Trophoblast cell (in vitro differentiated cells and primary cell): ENCODE data around the gene DIO1.

Source experiments
- DNase-seq, 2 donors: peaks; one replicate each; pipeline ENCODE4 v3.0.0-alpha.2; 2016
- H2AFZ ChIP-seq: 2 replicates; pipeline ENCODE4 v1.6.1; 2013; ENCODE audit warnings: low read length, moderate library complexity, mild to moderate bottlenecking; ENCODE audit not compliant: insufficient read depth, poor library complexity
- H2AK5ac ChIP-seq: 2 replicates; pipeline ENCODE4 v1.6.1; 2013; ENCODE audit warnings: mild to moderate bottlenecking, low read length
- H2BK120ac ChIP-seq: 2 replicates; pipeline ENCODE4 v1.6.1; 2013; ENCODE audit warnings: low read length, mild to moderate bottlenecking, moderate library complexity; ENCODE audit not compliant: insufficient read depth, poor library complexity
- H2BK12ac ChIP-seq: 2 replicates; pipeline ENCODE4 v1.6.1; 2013; ENCODE audit warnings: mild to moderate bottlenecking, low read length, moderate library complexity
- H2BK5ac ChIP-seq: 2 replicates; pipeline ENCODE4 v1.6.1; 2013; ENCODE audit warnings: low read length, low read depth, moderate library complexity, mild to moderate bottlenecking; ENCODE audit not compliant: poor library complexity
- H3K14ac ChIP-seq: 2 replicates; pipeline ENCODE4 v1.6.1; 2013; ENCODE audit warnings: mild to moderate bottlenecking, low read length
- H3K18ac ChIP-seq: 2 replicates; pipeline ENCODE4 v1.6.1; 2013; ENCODE audit warnings: mild to moderate bottlenecking, low read length
- H3K23ac ChIP-seq: 2 replicates; pipeline ENCODE4 v1.6.1; 2013; ENCODE audit warnings: low read length
- H3K27ac ChIP-seq: 2 replicates; pipeline ENCODE4 v1.5.1; 2013; ENCODE audit warnings: low read depth, mild to moderate bottlenecking, inconsistent platforms, low read length, moderate library complexity
- H3K27me3 ChIP-seq: 2 replicates; pipeline ENCODE4 v1.6.1; 2013; ENCODE audit warnings: inconsistent platforms, mild to moderate bottlenecking, low read length, moderate library complexity; ENCODE audit not compliant: insufficient read depth
- H3K36me3 ChIP-seq, 2 experiments: 1 replicate in 1 of 2; 2 replicates in 1 of 2; pipeline ENCODE4 v1.6.1; 2013; ENCODE audit warnings: low read length in 2 of 2, mild to moderate bottlenecking in 2 of 2, moderate library complexity in 1 of 2; ENCODE audit not compliant: insufficient read depth in 2 of 2, control insufficient read depth in 1 of 2
- H3K4ac ChIP-seq: 2 replicates; pipeline ENCODE4 v1.6.1; 2013; ENCODE audit warnings: low read depth, mild to moderate bottlenecking, low read length, moderate library complexity
- H3K4me1 ChIP-seq, 2 experiments: 1 replicate in 1 of 2; 2 replicates in 1 of 2; pipeline ENCODE4 v1.6.1; 2013; ENCODE audit warnings: low read length in 2 of 2, mild to moderate bottlenecking in 2 of 2, moderate library complexity in 1 of 2; ENCODE audit not compliant: insufficient read depth in 2 of 2, control insufficient read depth in 1 of 2
- H3K4me2 ChIP-seq: 2 replicates; pipeline ENCODE4 v1.6.1; 2013; ENCODE audit warnings: inconsistent platforms, mild to moderate bottlenecking, low read length, moderate library complexity
- H3K4me3 ChIP-seq: 2 replicates; pipeline ENCODE4 v1.5.1; 2013; ENCODE audit warnings: mild to moderate bottlenecking, low read depth, low read length, inconsistent platforms
- H3K79me1 ChIP-seq: one replicate; pipeline ENCODE4 v1.6.1; 2013; ENCODE audit warnings: low read length
- H3K79me2 ChIP-seq: 2 replicates; pipeline ENCODE4 v1.6.1; 2013; ENCODE audit warnings: low read length, mild to moderate bottlenecking; ENCODE audit not compliant: control insufficient read depth, insufficient read depth, poor library complexity
- H3K9ac ChIP-seq: 2 replicates; pipeline ENCODE4 v1.6.1; 2013; ENCODE audit warnings: mild to moderate bottlenecking, low read length
- H3K9me3 ChIP-seq: 2 replicates; pipeline ENCODE4 v1.6.1; 2013; ENCODE audit warnings: low read depth, mild to moderate bottlenecking, control low read depth, inconsistent platforms, low read length; ENCODE audit not compliant: insufficient read depth
- H4K12ac ChIP-seq: 2 replicates; pipeline ENCODE4 v1.6.1; 2013; ENCODE audit warnings: low read depth, mild to moderate bottlenecking, low read length, moderate library complexity
- H4K8ac ChIP-seq: 2 replicates; pipeline ENCODE4 v1.6.1; 2013; ENCODE audit warnings: low read depth, mild to moderate bottlenecking, low read length, moderate library complexity
- H4K91ac ChIP-seq: one replicate; pipeline ENCODE4 v1.6.1; 2013; ENCODE audit warnings: low read depth, mild to moderate bottlenecking, low read length, moderate library complexity
- WGBS: extraction: QIAGEN DNeasy Blood & Tissue Kit; methylation state at CpG from one replicate; pipeline ENCODE4 v1.1.7; 2013; ENCODE audit warnings: missing lambda C conversion rate; ENCODE audit not compliant: insufficient read length, insufficient coverage; ENCODE audit errors: extremely low coverage; 5-methylcytosine and 5-hydroxymethylcytosine counted together

DIO1 gene

DNA sequence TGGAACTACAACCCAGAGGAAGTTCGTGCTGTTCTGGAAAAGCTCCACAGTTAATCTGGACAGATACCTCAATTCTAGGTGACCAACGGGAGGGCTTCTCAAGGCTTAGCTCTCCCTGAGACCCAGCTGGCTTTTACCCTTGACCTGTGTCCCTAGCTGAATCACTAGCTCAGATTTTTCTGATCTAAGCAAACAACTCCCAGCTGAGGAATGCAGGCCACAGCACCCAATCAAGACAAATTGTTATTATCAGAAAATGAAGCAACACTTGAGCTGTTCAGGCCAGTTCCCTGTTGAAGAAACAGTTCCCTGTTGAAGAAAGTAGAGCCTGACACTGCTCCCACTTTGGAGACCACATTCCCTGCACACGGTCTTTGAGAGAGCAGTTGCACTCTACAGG, 16.0 kb downstream of the DIO1 start:
- H4K12ac ChIP-seq, result no peak overlapping the region
- no peaks in the 10 kb centered on the region for H3K79me1 ChIP-seq
- peaks cover 0 to 2% of the 10 kb centered on the region in 2 experiments for H3K4me1 ChIP-seq
- H3K14ac ChIP-seq, result no peak overlapping the region
- H3K18ac ChIP-seq, result no peak overlapping the region
- no peak overlapping the region for H3K27ac ChIP-seq
- H2AK5ac ChIP-seq, result no peak overlapping the region
- no CpG with 5 or more reads among the region's 3 CpGs for WGBS
- no peak overlapping the region for H3K9ac ChIP-seq
- DNase-seq, result peak in 1 of 2 donors; percentile 47
- no peak overlapping the region for H3K4me2 ChIP-seq
- H4K91ac ChIP-seq, result no peak overlapping the region
- H3K4ac ChIP-seq, result no peak overlapping the region
- H3K23ac ChIP-seq, result no peak overlapping the region
- H3K4me3 ChIP-seq, result no peak overlapping the region
- H3K79me2 ChIP-seq, result no peaks in the 10 kb centered on the region
- no peak overlapping the region for H2BK12ac ChIP-seq
- peaks cover 0 to 4% of the 10 kb centered on the region in 2 experiments for H3K36me3 ChIP-seq
- no peak overlapping the region for H4K8ac ChIP-seq
- H3K9me3 ChIP-seq, result no peaks in the 10 kb centered on the region
- H2BK5ac ChIP-seq, result no peak overlapping the region
- H3K27me3 ChIP-seq, result no peaks in the 10 kb centered on the region
- H2AFZ ChIP-seq, result no peak overlapping the region
- H2BK120ac ChIP-seq, result no peak overlapping the region

DNA sequence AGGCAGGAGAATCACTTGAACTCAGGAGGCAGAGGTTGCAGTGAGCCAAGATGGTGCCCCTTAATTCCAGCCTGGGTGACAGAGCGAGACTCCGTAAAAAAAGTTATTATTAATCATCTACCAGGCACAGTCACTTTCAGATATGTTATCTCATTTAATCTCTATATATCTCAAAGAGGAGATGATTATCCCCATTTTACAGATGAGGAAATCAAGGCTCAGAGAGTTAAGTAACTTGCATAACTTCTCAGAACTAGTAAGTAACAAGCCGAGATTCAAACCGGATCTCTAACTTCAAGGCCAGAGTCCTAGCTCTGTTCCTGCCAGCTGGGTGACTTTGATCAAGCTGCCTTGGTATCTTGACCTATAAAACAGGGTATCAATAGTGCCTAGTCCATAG, 17.5 kb downstream of the DIO1 start:
- Histone ChIP-seq H2AFZ (no peak overlapping the region), H2BK120ac (no peak overlapping the region), H3K79me1 (no peaks in the 10 kb centered on the region), H3K4ac (no peak overlapping the region), H4K12ac (no peak overlapping the region), H3K18ac (no peak overlapping the region), H3K79me2 (no peaks in the 10 kb centered on the region), H3K4me2 (no peak overlapping the region), H3K4me3 (no peak overlapping the region), H3K27me3 (no peaks in the 10 kb centered on the region), H3K9ac (no peak overlapping the region), H3K9me3 (no peaks in the 10 kb centered on the region), H2AK5ac (no peak overlapping the region), H3K14ac (no peak overlapping the region), H3K4me1 (peaks cover 0 to 2% of the 10 kb centered on the region in 2 experiments), H3K27ac (no peak overlapping the region), H4K8ac (no peak overlapping the region), H3K36me3 (peaks cover 0 to 4% of the 10 kb centered on the region in 2 experiments), H2BK5ac (no peak overlapping the region), H3K23ac (no peak overlapping the region), H4K91ac (no peak overlapping the region), H2BK12ac (no peak overlapping the region)
- WGBS, result no CpG with 5 or more reads among the region's 4 CpGs
- DNase-seq, result no peak

DNA sequence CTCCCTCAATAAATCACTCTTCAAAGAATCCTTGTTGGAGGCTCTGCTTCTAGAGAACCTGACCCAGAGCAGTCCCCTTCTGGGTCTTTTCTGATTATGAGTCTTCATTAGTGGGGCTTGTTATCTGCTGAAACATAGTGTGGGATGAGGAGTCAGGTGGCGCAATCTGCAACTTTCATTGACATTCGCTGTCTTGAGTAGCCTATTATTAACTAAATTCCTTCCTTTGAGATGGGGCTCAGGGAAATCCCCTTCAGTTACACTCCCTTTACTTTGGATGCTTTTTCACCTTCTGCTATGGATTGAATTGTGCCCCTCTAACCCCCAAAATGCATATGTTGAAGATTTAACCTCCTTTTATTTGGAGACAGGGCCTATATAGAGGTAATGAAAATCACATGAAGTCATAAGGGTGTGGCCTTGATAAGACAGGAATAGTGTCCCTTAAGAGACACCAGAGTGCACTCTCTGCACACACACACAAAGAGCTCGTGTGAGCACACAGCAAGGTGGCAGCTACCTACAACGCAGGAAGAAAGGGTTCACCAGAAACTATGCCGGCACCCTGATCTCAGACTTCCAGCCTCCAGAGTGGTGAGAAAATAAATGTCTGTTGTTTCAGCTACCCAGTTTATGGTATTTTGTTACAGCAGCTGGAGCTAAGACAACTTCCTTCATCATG, 19.5 kb downstream of the DIO1 start:
- H3K9ac ChIP-seq, result no peak overlapping the region
- H3K14ac ChIP-seq, result no peak overlapping the region
- H3K36me3 ChIP-seq, result peaks cover 0 to 5% of the 10 kb centered on the region in 2 experiments
- H4K91ac ChIP-seq, result no peak overlapping the region
- no peaks in the 10 kb centered on the region for H3K79me1 ChIP-seq
- no peaks in the 10 kb centered on the region for H3K9me3 ChIP-seq
- H2AFZ ChIP-seq, result no peak overlapping the region
- no peak overlapping the region for H4K8ac ChIP-seq
- H3K27me3 ChIP-seq, result no peaks in the 10 kb centered on the region
- H3K79me2 ChIP-seq, result no peaks in the 10 kb centered on the region
- no peak for DNase-seq
- no peak overlapping the region for H2BK12ac ChIP-seq
- H3K4me3 ChIP-seq, result no peak overlapping the region
- no peak overlapping the region for H3K27ac ChIP-seq
- H3K4me1 ChIP-seq, result no peaks in the 10 kb centered on the region
- no peak overlapping the region for H2BK120ac ChIP-seq
- no peak overlapping the region for H3K18ac ChIP-seq
- no peak overlapping the region for H3K4me2 ChIP-seq
- WGBS, result no CpG with 5 or more reads among the region's 5 CpGs
- no peak overlapping the region for H2BK5ac ChIP-seq
- no peak overlapping the region for H3K4ac ChIP-seq
- H4K12ac ChIP-seq, result no peak overlapping the region
- H3K23ac ChIP-seq, result no peak overlapping the region
- no peak overlapping the region for H2AK5ac ChIP-seq

DNA sequence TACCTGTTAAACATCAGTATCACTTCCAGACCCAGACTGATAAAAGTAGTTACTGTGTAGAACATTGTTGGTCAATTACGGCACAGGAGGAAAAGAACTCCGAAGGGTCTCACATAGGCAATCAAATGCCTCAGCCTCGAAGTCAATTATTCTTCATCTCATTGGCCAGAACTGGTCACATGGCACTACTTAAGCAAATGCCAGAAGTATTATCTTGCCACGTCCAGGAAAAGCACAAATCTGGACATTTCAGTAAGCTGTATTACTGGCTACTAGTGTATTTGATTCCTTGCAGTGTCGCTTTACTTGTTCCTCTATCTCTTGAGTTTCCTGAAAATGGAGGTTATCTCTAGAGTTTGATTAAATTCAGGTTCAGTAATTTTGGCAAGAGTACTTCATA, 24.4 kb downstream of the DIO1 start:
- no peak for DNase-seq
- Histone ChIP-seq H3K18ac (no peak overlapping the region), H2BK12ac (no peak overlapping the region), H2AFZ (no peak overlapping the region), H3K14ac (no peak overlapping the region), H3K9ac (no peak overlapping the region), H3K4me3 (no peak overlapping the region), H3K79me2 (no peaks in the 10 kb centered on the region), H4K12ac (no peak overlapping the region), H3K36me3 (peaks cover 2 to 7% of the 10 kb centered on the region in 2 experiments), H3K27ac (no peak overlapping the region), H3K9me3 (no peaks in the 10 kb centered on the region), H2AK5ac (no peak overlapping the region), H2BK120ac (no peak overlapping the region), H3K4me2 (no peak overlapping the region), H3K23ac (no peak overlapping the region), H2BK5ac (no peak overlapping the region), H3K27me3 (no peaks in the 10 kb centered on the region), H4K91ac (no peak overlapping the region), H3K79me1 (no peaks in the 10 kb centered on the region), H4K8ac (no peak overlapping the region), H3K4ac (no peak overlapping the region), H3K4me1 (no peaks in the 10 kb centered on the region)
- no CpG with 5 or more reads among the region's 5 CpGs for WGBS
